Neural cell (in vitro differentiated cells): ENCODE data around the gene TET1.

Experiments
- EP300 ChIP-seq: fragments of 450-650 bp; conservative IDR thresholded peaks from 2 replicates; pipeline ENCODE4 v1.6.1; 2014; ENCODE audit warnings: antibody characterized with exemption, mild to moderate bottlenecking, moderate library complexity; ENCODE audit not compliant: poor library complexity, severe bottlenecking
- EZH2 ChIP-seq: fragments of 200-600, 300-800 bp; shearing (Covaris generic), sonication (generic); IDR thresholded peaks from 2 replicates; pipeline ENCODE4 v1.6.1; 2014; ENCODE audit warnings: antibody characterized with exemption, low read length, borderline replicate concordance, mild to moderate bottlenecking; ENCODE audit not compliant: insufficient read depth, poor library complexity, severe bottlenecking
- POLR2AphosphoS5 ChIP-seq: IDR thresholded peaks from 2 replicates; pipeline ENCODE4 v1.6.1; 2012
- TF ChIP-seq, protein P1 (sequence below): IDR thresholded peaks from 2 replicates; pipeline ENCODE4 v1.6.1; 2012; ENCODE audit warnings: borderline replicate concordance
- TF ChIP-seq, protein P2 (sequence below): fragments of 450-650 bp; IDR thresholded peaks from 2 replicates; pipeline ENCODE4 v1.5.1; 2014; ENCODE audit warnings: antibody characterized with exemption, mild to moderate bottlenecking, moderate library complexity; ENCODE audit not compliant: poor library complexity, severe bottlenecking

DNA sequence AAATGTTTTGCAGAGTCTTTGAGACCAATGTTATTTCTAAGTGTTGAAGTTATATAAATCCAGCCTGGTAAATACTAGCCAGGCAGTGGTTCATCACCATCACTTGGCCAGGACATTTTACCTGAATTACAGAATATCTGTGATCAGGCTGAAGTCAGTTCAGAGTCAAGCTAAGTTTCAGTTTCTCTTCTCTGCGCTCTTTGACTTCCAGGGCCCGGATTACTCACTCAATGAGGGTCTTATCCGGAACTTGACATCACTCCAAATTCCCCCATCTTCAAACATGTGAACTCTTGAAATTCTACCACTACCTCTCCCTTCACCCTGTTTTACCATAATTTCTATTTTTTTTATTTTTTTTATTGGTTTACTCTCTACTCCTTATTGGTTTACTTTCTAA, 124.3 kb downstream of the TET1 start:
- TF ChIP-seq, protein P1, sequence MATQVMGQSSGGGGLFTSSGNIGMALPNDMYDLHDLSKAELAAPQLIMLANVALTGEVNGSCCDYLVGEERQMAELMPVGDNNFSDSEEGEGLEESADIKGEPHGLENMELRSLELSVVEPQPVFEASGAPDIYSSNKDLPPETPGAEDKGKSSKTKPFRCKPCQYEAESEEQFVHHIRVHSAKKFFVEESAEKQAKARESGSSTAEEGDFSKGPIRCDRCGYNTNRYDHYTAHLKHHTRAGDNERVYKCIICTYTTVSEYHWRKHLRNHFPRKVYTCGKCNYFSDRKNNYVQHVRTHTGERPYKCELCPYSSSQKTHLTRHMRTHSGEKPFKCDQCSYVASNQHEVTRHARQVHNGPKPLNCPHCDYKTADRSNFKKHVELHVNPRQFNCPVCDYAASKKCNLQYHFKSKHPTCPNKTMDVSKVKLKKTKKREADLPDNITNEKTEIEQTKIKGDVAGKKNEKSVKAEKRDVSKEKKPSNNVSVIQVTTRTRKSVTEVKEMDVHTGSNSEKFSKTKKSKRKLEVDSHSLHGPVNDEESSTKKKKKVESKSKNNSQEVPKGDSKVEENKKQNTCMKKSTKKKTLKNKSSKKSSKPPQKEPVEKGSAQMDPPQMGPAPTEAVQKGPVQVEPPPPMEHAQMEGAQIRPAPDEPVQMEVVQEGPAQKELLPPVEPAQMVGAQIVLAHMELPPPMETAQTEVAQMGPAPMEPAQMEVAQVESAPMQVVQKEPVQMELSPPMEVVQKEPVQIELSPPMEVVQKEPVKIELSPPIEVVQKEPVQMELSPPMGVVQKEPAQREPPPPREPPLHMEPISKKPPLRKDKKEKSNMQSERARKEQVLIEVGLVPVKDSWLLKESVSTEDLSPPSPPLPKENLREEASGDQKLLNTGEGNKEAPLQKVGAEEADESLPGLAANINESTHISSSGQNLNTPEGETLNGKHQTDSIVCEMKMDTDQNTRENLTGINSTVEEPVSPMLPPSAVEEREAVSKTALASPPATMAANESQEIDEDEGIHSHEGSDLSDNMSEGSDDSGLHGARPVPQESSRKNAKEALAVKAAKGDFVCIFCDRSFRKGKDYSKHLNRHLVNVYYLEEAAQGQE: no peak
- TF ChIP-seq, protein P2, sequence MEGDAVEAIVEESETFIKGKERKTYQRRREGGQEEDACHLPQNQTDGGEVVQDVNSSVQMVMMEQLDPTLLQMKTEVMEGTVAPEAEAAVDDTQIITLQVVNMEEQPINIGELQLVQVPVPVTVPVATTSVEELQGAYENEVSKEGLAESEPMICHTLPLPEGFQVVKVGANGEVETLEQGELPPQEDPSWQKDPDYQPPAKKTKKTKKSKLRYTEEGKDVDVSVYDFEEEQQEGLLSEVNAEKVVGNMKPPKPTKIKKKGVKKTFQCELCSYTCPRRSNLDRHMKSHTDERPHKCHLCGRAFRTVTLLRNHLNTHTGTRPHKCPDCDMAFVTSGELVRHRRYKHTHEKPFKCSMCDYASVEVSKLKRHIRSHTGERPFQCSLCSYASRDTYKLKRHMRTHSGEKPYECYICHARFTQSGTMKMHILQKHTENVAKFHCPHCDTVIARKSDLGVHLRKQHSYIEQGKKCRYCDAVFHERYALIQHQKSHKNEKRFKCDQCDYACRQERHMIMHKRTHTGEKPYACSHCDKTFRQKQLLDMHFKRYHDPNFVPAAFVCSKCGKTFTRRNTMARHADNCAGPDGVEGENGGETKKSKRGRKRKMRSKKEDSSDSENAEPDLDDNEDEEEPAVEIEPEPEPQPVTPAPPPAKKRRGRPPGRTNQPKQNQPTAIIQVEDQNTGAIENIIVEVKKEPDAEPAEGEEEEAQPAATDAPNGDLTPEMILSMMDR: no peak
- no peak for TF ChIP-seq EZH2
- no peak for TF ChIP-seq POLR2AphosphoS5
- no peak for TF ChIP-seq EP300
